IMR-90 (cell line): ENCODE results near the gene TMTC2. TPM values are rescaled to one million over a fixed set of nuclear protein-coding genes. Genes with fewer than 3 reads are reported as not detected.

ENCODE experiments used
- ATAC-seq: fragments of 200-7000 bp; cut with Tn5 transposase; 2 replicates; pipeline ENCODE4 v1.9.1; 2020; ENCODE audit warnings: low read depth, mild to moderate bottlenecking, moderate library complexity
- BruUV-seq: library from RNA; stranded (reverse); fragments of 400-500 nt; replicated peaks from 2 replicates; lab custom pipeline; 2021; lab: Mats Ljungman, UMichigan
- CTCF ChIA-PET: fragments of 300-600 bp; formaldehyde crosslinking; extraction: SDS; loops from one replicate; lab custom pipeline; 2021; ENCODE audit warnings: antibody characterized with exemption; lab: Yijun Ruan, JAX
- POLR2A ChIA-PET: fragments of 300-600 bp; sonication (Branson Sonifier 250); formaldehyde crosslinking; loops from one replicate; lab custom pipeline; 2022; ENCODE audit warnings: antibody characterized with exemption; ENCODE audit not compliant: unreplicated experiment; lab: Charles Lee
- DNase-seq: peaks from one replicate; pipeline ENCODE4 v3.0.0; 2013
- H2AFZ ChIP-seq: replicated peaks from 2 replicates; pipeline ENCODE3; 2013; ENCODE audit warnings: low read length, mild to moderate bottlenecking; ENCODE audit not compliant: poor library complexity
- H2AK5ac ChIP-seq: 2 replicates; pipeline ENCODE4 v1.6.1; 2013; ENCODE audit warnings: low read depth, low read length, inconsistent platforms
- H2AK9ac ChIP-seq: replicated peaks from 2 replicates; pipeline ENCODE3; 2013; ENCODE audit warnings: mild to moderate bottlenecking, low read depth, low read length, moderate library complexity; ENCODE audit not compliant: poor library complexity
- H2BK120ac ChIP-seq: 2 replicates; pipeline ENCODE4 v1.6.1; 2013; ENCODE audit warnings: low read depth, low read length, inconsistent platforms
- H2BK15ac ChIP-seq: 3 replicates; pipeline ENCODE4 v1.6.1; 2013; ENCODE audit warnings: low read depth, low read length, inconsistent platforms
- H2BK20ac ChIP-seq: 2 replicates; pipeline ENCODE4 v1.6.1; 2013; ENCODE audit warnings: low read depth, mild to moderate bottlenecking, inconsistent platforms, low read length, moderate library complexity
- H2BK5ac ChIP-seq: 2 replicates; pipeline ENCODE4 v1.6.1; 2013; ENCODE audit warnings: mild to moderate bottlenecking, low read depth, low read length, inconsistent platforms; ENCODE audit not compliant: poor library complexity, severe bottlenecking
- H3K14ac ChIP-seq: replicated peaks from 2 replicates; pipeline ENCODE4 v1.6.1; 2013; ENCODE audit warnings: low read depth, low read length, inconsistent platforms
- H3K18ac ChIP-seq: 2 replicates; pipeline ENCODE4 v1.6.1; 2013; ENCODE audit warnings: low read depth, low read length, control low read depth
- H3K23ac ChIP-seq: 2 replicates; pipeline ENCODE4 v1.6.1; 2013; ENCODE audit warnings: low read depth, low read length, inconsistent platforms
- H3K27ac ChIP-seq: 2 replicates; pipeline ENCODE4 v1.5.1; 2013; ENCODE audit warnings: mild to moderate bottlenecking, control low read depth, low read length; ENCODE audit not compliant: insufficient read depth
- H3K27me3 ChIP-seq: 2 replicates; pipeline ENCODE4 v1.6.1; 2013; ENCODE audit warnings: low read length; ENCODE audit not compliant: control insufficient read depth, insufficient read depth
- H3K36me3 ChIP-seq: 2 replicates; pipeline ENCODE4 v1.6.1; 2013; ENCODE audit warnings: low read length, mixed read lengths; ENCODE audit not compliant: control insufficient read depth, insufficient read depth
- H3K4ac ChIP-seq: 2 replicates; pipeline ENCODE4 v1.6.1; 2013; ENCODE audit warnings: low read depth, low read length, inconsistent platforms
- H3K4me1 ChIP-seq: 2 replicates; pipeline ENCODE4 v1.6.1; 2013; ENCODE audit warnings: low read length, mixed read lengths; ENCODE audit not compliant: control insufficient read depth, insufficient read depth
- H3K4me2 ChIP-seq: 2 replicates; pipeline ENCODE4 v1.6.1; 2013; ENCODE audit warnings: low read depth, mild to moderate bottlenecking, control low read depth, low read length, moderate library complexity
- H3K4me3 ChIP-seq: 2 replicates; pipeline ENCODE4 v1.5.1; 2013; ENCODE audit warnings: low read depth, mild to moderate bottlenecking, control low read depth, low read length, moderate library complexity; ENCODE audit not compliant: insufficient read depth
- H3K56ac ChIP-seq: 2 replicates; pipeline ENCODE4 v1.6.1; 2013; ENCODE audit warnings: low read length, inconsistent platforms; ENCODE audit not compliant: insufficient read depth; ENCODE audit errors: extremely low read depth
- H3K79me1 ChIP-seq, 2 experiments: 2 replicates each; pipeline ENCODE4 v1.6.1; 2013; ENCODE audit warnings: low read length in 2 of 2, inconsistent platforms in 1 of 2, low read depth in 1 of 2
- H3K9ac ChIP-seq: 2 replicates; pipeline ENCODE4 v1.6.1; 2013; ENCODE audit warnings: low read depth, low read length, control low read depth
- H3K9me1 ChIP-seq: 2 replicates; pipeline ENCODE4 v1.6.1; 2013; ENCODE audit warnings: low read length, inconsistent platforms; ENCODE audit not compliant: insufficient read depth
- H3K9me3 ChIP-seq: 2 replicates; pipeline ENCODE4 v1.6.1; 2013; ENCODE audit warnings: low read length; ENCODE audit not compliant: control insufficient read depth, insufficient read depth
- H4K20me1 ChIP-seq: 2 replicates; pipeline ENCODE4 v1.6.1; 2013; ENCODE audit warnings: low read length, inconsistent platforms; ENCODE audit not compliant: insufficient read depth
- H4K5ac ChIP-seq: 2 replicates; pipeline ENCODE4 v1.6.1; 2013; ENCODE audit warnings: mild to moderate bottlenecking, low read depth, low read length, control low read depth
- H4K8ac ChIP-seq, 2 experiments: 2 replicates each; pipeline ENCODE4 v1.6.1; 2013; ENCODE audit warnings: low read depth in 2 of 2, low read length in 2 of 2, control low read depth in 1 of 2, inconsistent platforms in 1 of 2
- H4K91ac ChIP-seq: 2 replicates; pipeline ENCODE4 v1.6.1; 2013; ENCODE audit warnings: low read depth, low read length, inconsistent platforms; ENCODE audit not compliant: insufficient read depth
- BHLHE40 ChIP-seq: fragments of 150-350 bp; IDR thresholded peaks from 2 replicates; pipeline ENCODE4 v1.6.1; 2016; ENCODE audit warnings: mild to moderate bottlenecking, low read depth, low read length
- CHD1 ChIP-seq: IDR thresholded peaks from 2 replicates; pipeline ENCODE4 v1.6.1; 2012; ENCODE audit warnings: low read depth, low read length, improper control_type of control experiment
- ELK1 ChIP-seq: fragments of 150-350 bp; IDR thresholded peaks from 2 replicates; pipeline ENCODE4 v1.6.1; 2016; ENCODE audit warnings: low read depth, mild to moderate bottlenecking, low read length, moderate library complexity, borderline replicate concordance
- POLR2A ChIP-seq: IDR thresholded peaks from 2 replicates; pipeline ENCODE4 v1.6.1; 2012; ENCODE audit warnings: mild to moderate bottlenecking, low read depth, low read length
- RFX5 ChIP-seq: IDR thresholded peaks from 2 replicates; pipeline ENCODE4 v1.8.0; 2012; ENCODE audit warnings: low read depth, mild to moderate bottlenecking, low read length, moderate library complexity
- SMC3 ChIP-seq: fragments of 150-350 bp; IDR thresholded peaks from 2 replicates; pipeline ENCODE4 v1.6.1; 2016; ENCODE audit warnings: low read depth, mild to moderate bottlenecking, antibody characterized with exemption, low read length, moderate library complexity
- USF2 ChIP-seq: fragments of 150-350 bp; IDR thresholded peaks from 2 replicates; pipeline ENCODE4 v1.6.1; 2017; ENCODE audit warnings: mild to moderate bottlenecking, antibody characterized with exemption, low read length, low read depth
- WGBS, 2 experiments: methylation state at CpG; one replicate each; pipeline versions ENCODE4 v1.1.5 to v1.1.7; 2013; ENCODE audit warnings: missing lambda C conversion rate in 2 of 2; ENCODE audit not compliant: insufficient read length in 1 of 2; ENCODE audit errors: extremely low coverage in 2 of 2; 5-methylcytosine and 5-hydroxymethylcytosine counted together
- dilution Hi-C: fragments of 300-500 bp; cut with HindIII; formaldehyde crosslinking; loops from one replicate; pipeline ENCODE4 v1.14.3; 2018; ENCODE audit warnings: low sequenced_read_pairs; ENCODE audit not compliant: unreplicated experiment
- in situ Hi-C: fragments of 300-500 bp; cut with MboI; formaldehyde crosslinking; loops from 3 replicates; pipeline ENCODE4 v1.14.3; 2019; ENCODE audit warnings: low sequenced_read_pairs, inconsistent platforms, mixed read lengths
- intact Hi-C: fragments of 100-400 bp; cut with micrococcal nuclease; formaldehyde crosslinking; loops from 2 replicates; pipeline ENCODE4 v1.10.0; 2022
- polyA plus RNA-seq, 3 experiments: library from polyadenylated mRNA; depleted of rRNA; stranded (reverse); fragments of >200 nt; gene quantifications; 2 replicates each; pipeline ENCODE4 v1.2.3, GENCODE V29; 2012; ENCODE audit warnings: low replicate concordance in 1 of 3
- total RNA-seq: library from RNA; depleted of rRNA; stranded (reverse); fragments of >200 nt; gene quantifications from 2 replicates; pipeline ENCODE4 v1.2.3, GENCODE V29; 2012

Gene TMTC2
- total and polyA plus RNA-seq, 2 of the 4 experiments (the other 2 are of a cell fraction): 0.56 to 1.4 TPM

GRCh38 chr12:82937151-82937550, 250.4 kb downstream of the TMTC2 start:
- no peak for ATAC-seq
- DNase-seq: no peak
- H3K56ac ChIP-seq: no peak overlapping the region
- H3K27me3 ChIP-seq: no peaks in the 10 kb centered on the region
- in situ Hi-C loops (no loop called here), intact Hi-C loops (no loop called here), dilution Hi-C loops (no loop called here)
- H3K9ac ChIP-seq: no peak overlapping the region
- no peak overlapping the region for H2BK20ac ChIP-seq
- no peaks in the 10 kb centered on the region for H3K9me1 ChIP-seq
- H3K4me2 ChIP-seq: no peak overlapping the region
- H3K27ac ChIP-seq: no peak overlapping the region
- TF ChIP-seq RFX5 (no peak), SMC3 (no peak), USF2 (no peak), POLR2A (no peak), CHD1 (no peak), ELK1 (no peak), BHLHE40 (no peak)
- H3K18ac ChIP-seq: no peak overlapping the region
- H4K20me1 ChIP-seq: no peaks in the 10 kb centered on the region
- H4K91ac ChIP-seq: no peak overlapping the region
- H2BK5ac ChIP-seq: no peak overlapping the region
- no peak overlapping the region for H2AK5ac ChIP-seq
- no peaks in the 10 kb centered on the region for H3K79me1 ChIP-seq
- H2AFZ ChIP-seq: no peak overlapping the region
- no CpG with 5 or more reads among the region's 2 CpGs for WGBS, 2 experiments
- no peak overlapping the region for H3K14ac ChIP-seq
- POLR2A ChIA-PET: no interaction called here
- H3K4ac ChIP-seq: no peak overlapping the region
- CTCF ChIA-PET: no interaction called here
- no TSS peak for BruUV-seq
- H3K36me3 ChIP-seq: no peaks in the 10 kb centered on the region
- no peak overlapping the region for H3K23ac ChIP-seq
- H3K4me3 ChIP-seq: no peak overlapping the region
- no peak overlapping the region for H2BK120ac ChIP-seq
- no peak overlapping the region for H2AK9ac ChIP-seq
- no peaks in the 10 kb centered on the region for H3K9me3 ChIP-seq
- no peak overlapping the region for H2BK15ac ChIP-seq
- H3K4me1 ChIP-seq: no peaks in the 10 kb centered on the region
- H4K8ac ChIP-seq: no peak overlapping the region
- H4K5ac ChIP-seq: no peak overlapping the region
